Ovary (tissue), 9 donors: Measurements from ENCODE around the gene OSBP. TPM values are rescaled to one million over a fixed set of nuclear protein-coding genes. Genes with fewer than 3 reads are reported as not detected.

Experiments
- DNase-seq, 5 donors: peaks; one replicate each; pipeline ENCODE4 v3.0.0-alpha.2; 2019 to 2020
- H3K27ac ChIP-seq, 2 donors: fragments of 200-600 bp; one replicate each; pipeline versions ENCODE4 v1.5.1 to v1.8.0; 2019 to 2022
- H3K27me3 ChIP-seq: fragments of 200-600 bp; one replicate; pipeline ENCODE4 v1.8.0; 2022
- H3K36me3 ChIP-seq: fragments of 200-600 bp; sonication (generic); one replicate; pipeline ENCODE4 v1.5.1; 2019
- H3K4me1 ChIP-seq: one replicate; pipeline ENCODE4 v1.8.1; 2013; ENCODE audit warnings: mild to moderate bottlenecking, moderate library complexity; ENCODE audit not compliant: insufficient read depth
- H3K4me3 ChIP-seq: fragments of 200-600 bp; sonication (generic); one replicate; pipeline ENCODE4 v1.5.1; 2017
- H3K9me3 ChIP-seq, 2 donors: fragments of 200-600 bp in 1 of 2; sonication (generic) in 1 of 2; one replicate each; pipeline versions ENCODE4 v1.5.1 to v1.8.1; 2013 to 2019; ENCODE audit warnings: mild to moderate bottlenecking in 1 of 2, moderate library complexity in 1 of 2
- CTCF ChIP-seq, 3 donors: fragments of 450-650 bp in 2 of 3; fragments of 200-600 bp in 1 of 3; IDR thresholded peaks; one replicate each; pipeline versions ENCODE4 v1.5.1 to v1.8.0; 2016 to 2022; ENCODE audit warnings: antibody characterized with exemption in 3 of 3, mild to moderate bottlenecking in 1 of 3
- EP300 ChIP-seq: sonication (generic); formaldehyde crosslinking; IDR thresholded peaks from one replicate; pipeline ENCODE4 v1.6.1; 2017; ENCODE audit warnings: antibody characterized with exemption
- POLR2A ChIP-seq: fragments of 450-650 bp; IDR thresholded peaks from one replicate; pipeline ENCODE4 v1.6.1; 2017; ENCODE audit warnings: antibody characterized with exemption, mild to moderate bottlenecking, moderate library complexity
- WGBS, 3 donors: extraction: QIAGEN DNeasy Blood & Tissue Kit in 1 of 3; methylation state at CpG; one replicate each; pipeline versions ENCODE4 v1.1.5 to v1.1.7; 2013 to 2017; 5-methylcytosine and 5-hydroxymethylcytosine counted together
- intact Hi-C, 4 donors: fragments of 100-400 bp; cut with DNase I; formaldehyde crosslinking; loops; one replicate each; pipeline versions ENCODE4 v1.11.0 to v1.15.1; 2022 to 2023
- polyA plus RNA-seq, 2 donors: library from polyadenylated mRNA; stranded (reverse); fragments of 200-250 nt in 1 of 2; fragments of 350-450 nt in 1 of 2; fragmentation: Illumina TruSeq in 1 of 2; extraction: RNeasy Lipid Tissue Mini Kit (QIAGEN cat#74804) in 1 of 2; gene quantifications; one replicate each; pipeline ENCODE4 v1.2.3, GENCODE V29; 2013 to 2014
- total RNA-seq, 7 donors: library from RNA; depleted of rRNA in 2 of 7; stranded (reverse); fragments of >200 nt in 2 of 7; fragmentation: NEBNext Ultra II Directional in 3 of 7; extraction: Animal tissue kit (Norgen Biotek cat#: 25700) in 3 of 7; gene quantifications; one replicate each; pipeline versions ENCODE4 v1.1.0 to v1.2.4, GENCODE V29; 2016 to 2023
- donor health status: DM: no; HTN: no; CAD: no; lungs with moderate emphysema.
- donor health status: DM: no; HTN: no; CAD: no.
- donor health status: Bipolar disorder and iron deficiency.
- donor health status: DM: yes; HTN: yes; CAD: no.
- donor health status: DM: no; HTN: no; CAD: no.
- donor health status: DM: yes; HTN: yes; CAD: no.

OSBP gene
- total and polyA plus RNA-seq, 9 donors: 20.5 to 58.0 (median 42.4) TPM

- intact Hi-C loops: no loop called here
- TF ChIP-seq POLR2A: no peak
- TF ChIP-seq CTCF (IDR thresholded peaks at IDR 0.05): no peak
- no peak for TF ChIP-seq EP300
- Histone ChIP-seq H3K27ac (no peak overlapping the region), H3K9me3 (no peaks in the 10 kb centered on the region), H3K36me3 (no peaks in the 10 kb centered on the region), H3K4me1 (peaks cover 2% of the 10 kb centered on the region), H3K4me3 (no peak overlapping the region), H3K27me3 (no peaks in the 10 kb centered on the region)
- no peak for DNase-seq
- whole genome bisulfite sequencing, 3 donors: 44 to 54% (median 53%) methylated on average over 4 of the region's 4 CpGs
Measured at GRCh38 chr11:59573216-59573615, 42.4 kb downstream of the OSBP start.

GRCh38 chr11:59572091-59572490, 43.5 kb downstream of the OSBP start:
- no peak for DNase-seq
- TF ChIP-seq POLR2A (no peak), EP300 (no peak), CTCF (IDR thresholded peaks at IDR 0.05) (no peak)
- intact Hi-C loops: no loop called here
- Histone ChIP-seq H3K27me3 (no peaks in the 10 kb centered on the region), H3K9me3 (no peaks in the 10 kb centered on the region), H3K36me3 (no peaks in the 10 kb centered on the region), H3K4me1 (peaks cover 2% of the 10 kb centered on the region), H3K27ac (no peak overlapping the region), H3K4me3 (no peak overlapping the region)
- WGBS, 3 donors: 87 to 94% (median 91%) methylated on average over 5 of the region's 5 CpGs

- no peaks in the 10 kb centered on the region for H3K9me3 ChIP-seq
- H3K27me3 ChIP-seq: no peaks in the 10 kb centered on the region
- WGBS, 3 donors: 73 to 77% (median 76%) methylated on average over 3 of the region's 3 CpGs
- H3K4me1 ChIP-seq: no peaks in the 10 kb centered on the region
- H3K36me3 ChIP-seq: no peaks in the 10 kb centered on the region
- no peak for DNase-seq
- TF ChIP-seq POLR2A: no peak
- TF ChIP-seq CTCF (IDR thresholded peaks at IDR 0.05): no peak
- TF ChIP-seq EP300: no peak
- intact Hi-C loops: loop anchor here in 1 of 4 donors (10.0 kb wide), 1 partner anchor 53 kb away; the partner anchor contains the start of gene OSBP
- no peak overlapping the region for H3K4me3 ChIP-seq
- H3K27ac ChIP-seq: no peak overlapping the region
Measured at GRCh38 chr11:59562292-59562691, 53.3 kb downstream of the OSBP start.

- H3K27me3 ChIP-seq: no peaks in the 10 kb centered on the region
- intact Hi-C loops: loop anchor here in 1 of 4 donors (10.0 kb wide), 1 partner anchor 54 kb away; the partner anchor contains the start of gene OSBP
- H3K27ac ChIP-seq: peak overlapping the region; percentile 78 to 85
- H3K9me3 ChIP-seq: no peaks in the 10 kb centered on the region
- DNase-seq: peak; percentile 85 to 90 (median 89)
- H3K4me3 ChIP-seq: peak overlapping the region; percentile 65
- H3K4me1 ChIP-seq: peaks cover 4% of the 10 kb centered on the region
- no peaks in the 10 kb centered on the region for H3K36me3 ChIP-seq
- WGBS, 3 donors: 8 to 11% (median 9%) methylated on average over 33 to 40 of the region's 40 CpGs
- TF ChIP-seq CTCF (IDR thresholded peaks at IDR 0.05): no peak
- no peak for TF ChIP-seq EP300
- peak; percentile 33 for TF ChIP-seq POLR2A
Measured at GRCh38 chr11:59560702-59561473, 54.7 kb downstream of the OSBP start.
